Activated CD4-positive, CD25-positive, alpha-beta regulatory T cell treated with anti-CD3 and anti-CD28 coated beads, Interleukin-2, amount 50 U/mL, for 16 hours (primary cell): Measurements from ENCODE around the gene VEGFD.

Source experiments
- DNase-seq: peaks from one replicate; pipeline ENCODE4 v3.0.0-alpha.2; 2020; ENCODE audit warnings: low read depth, low spot score

The VEGFD gene

GRCh38 chrX:15301924-15302323 is 82.3 kb downstream of the VEGFD start:
- no peak for DNase-seq

- no peak for DNase-seq
These were observed 84.0 kb downstream of the VEGFD start for GRCh38 chrX:15299941-15300851.

- no peak for DNase-seq
These were observed 85.4 kb downstream of the VEGFD start for GRCh38 chrX:15298780-15299179.

GRCh38 chrX:15298201-15298600 is 86.0 kb downstream of the VEGFD start:
- DNase-seq, result no peak
